Neural crest cell (in vitro differentiated cells): ENCODE results near the gene MIAT. TPM values are rescaled to one million over a fixed set of nuclear protein-coding genes. Genes with fewer than 3 reads are reported as not detected.
A peak's percentile ranks its signal among the peaks of the same experiment; 100 is the strongest.

Experiments used
- DNase-seq: peaks from one replicate; pipeline ENCODE4 v3.0.0; 2021; ENCODE audit warnings: low read depth, mixed read lengths, low spot score
- H3K27ac Mint-ChIP-seq: one replicate; pipeline ENCODE4 v1.8.0; 2021; ENCODE audit warnings: mild to moderate bottlenecking, mixed read lengths; ENCODE audit not compliant: unreplicated experiment
- H3K27me3 Mint-ChIP-seq: 2 replicates; pipeline ENCODE4 v1.8.0; 2021; ENCODE audit warnings: low read depth, mild to moderate bottlenecking, mixed read lengths
- H3K36me3 Mint-ChIP-seq: 2 replicates; pipeline ENCODE4 v1.8.0; 2021; ENCODE audit warnings: low read depth, mild to moderate bottlenecking, mixed read lengths
- H3K4me1 Mint-ChIP-seq: 2 replicates; pipeline ENCODE4 v1.8.0; 2021; ENCODE audit warnings: mixed read lengths
- H3K4me3 Mint-ChIP-seq: one replicate; pipeline ENCODE4 v1.8.0; 2021; ENCODE audit warnings: mild to moderate bottlenecking, mixed read lengths
- H3K9me3 Mint-ChIP-seq: 2 replicates; pipeline ENCODE4 v1.8.0; 2021; ENCODE audit warnings: mixed read lengths
- CTCF ChIP-seq: fragments of 200-600 bp; sonication (generic); conservative IDR thresholded peaks from 2 replicates; pipeline ENCODE4 v1.5.0; 2021; ENCODE audit warnings: antibody characterized with exemption, mild to moderate bottlenecking
- total RNA-seq: library from RNA; stranded (reverse); gene quantifications from 2 replicates; pipeline ENCODE4 v1.2.1, GENCODE V29; 2021

MIAT gene
- total RNA-seq, 1 donor from 2014 or later = 45.6 TPM

- DNase-seq = no peak
- H3K4me3 Mint-ChIP-seq = peak overlapping the region; percentile 97
- H3K9me3 Mint-ChIP-seq = no peaks in the 10 kb centered on the region
- peaks cover 51% of the 10 kb centered on the region for H3K4me1 Mint-ChIP-seq
- peaks cover 3% of the 10 kb centered on the region for H3K36me3 Mint-ChIP-seq
- H3K27ac Mint-ChIP-seq = peak overlapping the region; percentile 93
- no peak for TF ChIP-seq CTCF
- H3K27me3 Mint-ChIP-seq = no peaks in the 10 kb centered on the region
Measured at GRCh38 chr22:26671317-26672059, 14.1 kb downstream of the MIAT start.

GRCh38 chr22:26672060-26672471, 14.7 kb downstream of the MIAT start:
- Mint-ChIP-seq H3K4me1 (peaks cover 51% of the 10 kb centered on the region), H3K27me3 (no peaks in the 10 kb centered on the region), H3K9me3 (no peaks in the 10 kb centered on the region), H3K4me3 (peak overlapping the region; percentile 97), H3K36me3 (peaks cover 3% of the 10 kb centered on the region), H3K27ac (peak overlapping the region; percentile 93)
- DNase-seq = no peak
- no peak for TF ChIP-seq CTCF

DNA sequence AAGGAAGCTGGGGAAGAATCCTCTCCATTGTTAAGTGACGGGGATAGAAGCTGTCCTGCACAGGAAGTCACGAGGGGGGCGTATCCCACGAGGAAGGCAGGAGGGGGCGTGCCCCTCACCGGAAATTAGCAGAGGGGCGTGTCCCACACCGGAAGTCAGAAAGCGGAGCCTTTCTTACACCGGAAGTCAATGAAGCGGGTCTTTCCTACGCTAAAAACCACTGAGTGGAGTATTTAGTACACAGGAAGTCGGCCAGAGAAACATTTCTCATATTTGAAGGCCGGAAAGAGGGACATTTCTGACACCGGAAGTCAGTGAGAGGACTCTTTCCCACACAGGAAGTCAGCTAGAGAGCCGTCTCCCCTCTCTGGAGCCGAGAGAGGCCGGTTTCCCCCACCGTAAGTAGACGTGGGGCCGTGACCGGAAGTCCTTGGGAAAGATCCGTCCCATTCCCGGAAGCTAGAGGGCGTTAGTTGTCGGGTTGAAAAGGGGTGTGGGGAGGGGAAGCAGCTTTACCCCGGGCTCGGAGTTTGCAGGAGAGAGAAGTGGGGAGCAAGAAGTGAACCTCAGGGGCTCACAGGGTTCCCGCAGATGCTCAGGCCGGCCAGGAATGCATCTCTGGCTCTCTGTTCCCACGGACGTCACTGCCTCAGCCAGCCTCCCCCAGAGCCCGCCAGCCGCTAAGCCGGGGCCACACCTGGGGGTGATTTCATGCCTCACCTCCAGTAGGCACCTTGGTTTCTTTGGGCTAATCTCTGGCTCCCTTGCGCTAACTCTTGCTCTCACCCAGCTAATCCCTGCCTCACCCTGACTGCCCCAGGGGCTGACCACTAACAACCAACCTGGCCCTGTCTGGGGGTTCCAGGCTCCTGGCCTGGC, 15.4 kb downstream of the MIAT start:
- H3K36me3 Mint-ChIP-seq = peaks cover 3% of the 10 kb centered on the region
- peak; percentile 84 for DNase-seq
- peak; percentile 66 for TF ChIP-seq CTCF
- H3K4me1 Mint-ChIP-seq = peaks cover 51% of the 10 kb centered on the region
- no peaks in the 10 kb centered on the region for H3K27me3 Mint-ChIP-seq
- peak overlapping the region; percentile 97 for H3K4me3 Mint-ChIP-seq
- peak overlapping the region; percentile 93 for H3K27ac Mint-ChIP-seq
- H3K9me3 Mint-ChIP-seq = no peaks in the 10 kb centered on the region

GRCh38 chr22:26673486-26673885, 16.1 kb downstream of the MIAT start:
- no peak for DNase-seq
- Mint-ChIP-seq H3K4me3 (peak overlapping the region; percentile 97), H3K27me3 (no peaks in the 10 kb centered on the region), H3K36me3 (peaks cover 3% of the 10 kb centered on the region), H3K27ac (peak overlapping the region; percentile 78), H3K9me3 (no peaks in the 10 kb centered on the region), H3K4me1 (peaks cover 51% of the 10 kb centered on the region)
- TF ChIP-seq CTCF = no peak

GRCh38 chr22:26674211-26675190, 17.1 kb downstream of the MIAT start:
- Mint-ChIP-seq H3K36me3 (peaks cover 3% of the 10 kb centered on the region), H3K4me3 (peak overlapping the region; percentile 97), H3K4me1 (peaks cover 57% of the 10 kb centered on the region), H3K27ac (peak overlapping the region; percentile 86), H3K9me3 (no peaks in the 10 kb centered on the region), H3K27me3 (no peaks in the 10 kb centered on the region)
- TF ChIP-seq CTCF = no peak
- DNase-seq = no peak
